GM23338 (cell line): ENCODE results near the gene SPECC1L.

Experiments used
- CREB1 ChIP-seq: fragments of 250-450 bp; sonication (Bioruptor Pico); IDR thresholded peaks from 2 replicates; pipeline ENCODE4 v1.5.0; 2020; ENCODE audit warnings: low read depth, mild to moderate bottlenecking, moderate library complexity
- CTCF ChIP-seq, 2 experiments: fragments of 200-600 bp in 1 of 2; sonication (generic) in 1 of 2; conservative IDR thresholded peaks; 2 replicates each; pipeline versions ENCODE4 v1.5.1 to v1.6.1; 2016 to 2017; ENCODE audit warnings: antibody characterized with exemption in 2 of 2, low read depth in 2 of 2, mild to moderate bottlenecking in 2 of 2, moderate library complexity in 1 of 2
- EZH2 ChIP-seq: fragments of 200-600 bp; sonication (generic); IDR thresholded peaks from one replicate; pipeline ENCODE4 v1.8.0; 2017; ENCODE audit warnings: antibody characterized with exemption, mild to moderate bottlenecking, low read depth; ENCODE audit not compliant: unreplicated experiment
- EZH2phosphoT487 ChIP-seq: fragments of 200-600 bp; sonication (generic); IDR thresholded peaks from one replicate; pipeline ENCODE4 v1.8.1; 2018; ENCODE audit warnings: antibody characterized with exemption; ENCODE audit not compliant: unreplicated experiment
- JUNB ChIP-seq: IDR thresholded peaks from one replicate; pipeline ENCODE4 v1.6.1; 2016; ENCODE audit warnings: antibody characterized with exemption; ENCODE audit not compliant: unreplicated experiment
- POLR2AphosphoS5 ChIP-seq: IDR thresholded peaks from 2 replicates; pipeline ENCODE4 v1.6.1; 2016; ENCODE audit warnings: antibody characterized with exemption, low read depth
- REST ChIP-seq: IDR thresholded peaks from one replicate; pipeline ENCODE4 v1.6.1; 2018; ENCODE audit warnings: antibody characterized with exemption; ENCODE audit not compliant: unreplicated experiment

- TF ChIP-seq CTCF (conservative IDR thresholded peaks at IDR 0.05; ENCODE audit: low read depth in 2 of 2) (no peak), EZH2 (no peak), JUNB (no peak), POLR2AphosphoS5 (no peak), CREB1 (CRISPR knock-in tag) (no peak), EZH2phosphoT487 (no peak), REST (no peak)
Observed at GRCh38 chr22:24459911-24460310, 189.3 kb downstream of the SPECC1L start.
